ENCODE measurements around the gene SPOCK3. TPM values are rescaled to one million over a fixed set of nuclear protein-coding genes. Genes with fewer than 3 reads are reported as not detected.

Gene SPOCK3
- total RNA-seq, 2 experiments from 2014 or later: not detected

DNA sequence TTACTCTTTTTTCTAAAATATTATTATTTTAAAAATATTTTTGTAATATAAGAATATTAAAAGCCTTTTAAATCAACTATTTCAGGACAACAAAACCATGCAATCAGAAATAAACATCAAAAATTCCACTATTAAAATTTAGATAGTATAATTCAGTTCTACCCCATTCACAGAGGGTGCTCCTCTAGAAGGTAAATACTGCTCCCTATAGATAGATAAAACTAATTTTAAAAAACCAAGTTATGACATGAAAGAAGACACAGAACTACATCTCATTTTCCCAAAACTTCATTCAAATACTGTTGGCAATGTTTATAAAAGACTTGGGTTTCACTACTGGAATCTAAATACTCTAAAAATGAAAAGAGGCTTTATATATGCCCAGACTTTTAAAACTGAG lies 219.3 kb downstream of the SPOCK3 start:
- no peak overlapping the region for H3K4me2 ChIP-seq (ENCODE audit: low read length)
- no peaks in the 10 kb centered on the region for H3K4me1 ChIP-seq (ENCODE audit: insufficient read depth, low read length, poor library complexity, severe bottlenecking)
- ChIA-PET CTCF (ENCODE audit: unreplicated experiment) (no interaction called here), POLR2A (interaction anchor here (0.7 kb wide), 1 partner anchor 896 kb away, joined by 3 read pairs; no protein-coding TSS in a partner anchor)
- H2AFZ ChIP-seq (ENCODE audit: low read length): no peak overlapping the region
- H3K79me2 ChIP-seq (ENCODE audit: insufficient read depth, low read depth, low read length): no peaks in the 10 kb centered on the region
- no peak for TF ChIP-seq EZH2phosphoT487 (IDR thresholded peaks at IDR 0.05; ENCODE audit: borderline replicate concordance, low read depth, low read length)
- TF ChIP-seq, protein P1, sequence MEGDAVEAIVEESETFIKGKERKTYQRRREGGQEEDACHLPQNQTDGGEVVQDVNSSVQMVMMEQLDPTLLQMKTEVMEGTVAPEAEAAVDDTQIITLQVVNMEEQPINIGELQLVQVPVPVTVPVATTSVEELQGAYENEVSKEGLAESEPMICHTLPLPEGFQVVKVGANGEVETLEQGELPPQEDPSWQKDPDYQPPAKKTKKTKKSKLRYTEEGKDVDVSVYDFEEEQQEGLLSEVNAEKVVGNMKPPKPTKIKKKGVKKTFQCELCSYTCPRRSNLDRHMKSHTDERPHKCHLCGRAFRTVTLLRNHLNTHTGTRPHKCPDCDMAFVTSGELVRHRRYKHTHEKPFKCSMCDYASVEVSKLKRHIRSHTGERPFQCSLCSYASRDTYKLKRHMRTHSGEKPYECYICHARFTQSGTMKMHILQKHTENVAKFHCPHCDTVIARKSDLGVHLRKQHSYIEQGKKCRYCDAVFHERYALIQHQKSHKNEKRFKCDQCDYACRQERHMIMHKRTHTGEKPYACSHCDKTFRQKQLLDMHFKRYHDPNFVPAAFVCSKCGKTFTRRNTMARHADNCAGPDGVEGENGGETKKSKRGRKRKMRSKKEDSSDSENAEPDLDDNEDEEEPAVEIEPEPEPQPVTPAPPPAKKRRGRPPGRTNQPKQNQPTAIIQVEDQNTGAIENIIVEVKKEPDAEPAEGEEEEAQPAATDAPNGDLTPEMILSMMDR (conservative IDR thresholded peaks at IDR 0.05; ENCODE audit: low read length): no peak
- no peak for DNase-seq (ENCODE audit: low spot score)
- no peaks in the 10 kb centered on the region for H4K20me1 ChIP-seq (ENCODE audit: insufficient read depth, low read length)
- no TSS peak for BruUV-seq (replicated peaks)
- H3K9me3 ChIP-seq (ENCODE audit: low read length): no peaks in the 10 kb centered on the region
- intact Hi-C loops (cut with micrococcal nuclease; ENCODE audit: unreplicated experiment): no loop called here
- H3K36me3 ChIP-seq (ENCODE audit: insufficient read depth, low read length): no peaks in the 10 kb centered on the region
- H3K9me2 ChIP-seq (ENCODE audit: insufficient read depth, low read length): no peaks in the 10 kb centered on the region
- no peak overlapping the region for H3K27ac ChIP-seq (ENCODE audit: low read depth, low read length, poor library complexity, severe bottlenecking)
- no peak overlapping the region for H3K4me3 ChIP-seq (ENCODE audit: low read depth, low read length, poor library complexity, severe bottlenecking)

DNA sequence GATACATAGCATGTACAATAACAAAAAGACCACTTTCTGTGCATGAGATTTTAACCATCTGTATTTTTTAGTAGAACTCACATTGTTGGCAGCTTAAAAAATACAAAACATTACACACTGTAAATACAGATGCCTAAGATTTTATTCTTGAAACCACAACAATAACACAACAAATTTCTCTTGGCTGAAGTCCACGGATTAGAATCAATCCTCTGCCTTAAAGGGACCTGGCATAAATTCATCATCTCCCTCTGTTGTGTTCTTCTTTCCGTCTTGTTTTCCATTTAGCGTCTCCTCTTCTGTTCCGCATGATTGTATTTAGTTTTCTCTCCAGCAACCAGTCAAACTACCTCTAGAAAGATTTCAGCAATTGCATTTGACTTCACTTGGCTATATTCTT lies 231.0 kb downstream of the SPOCK3 start:
- Histone ChIP-seq H3K27ac (ENCODE audit: low read depth, low read length, poor library complexity, severe bottlenecking) (no peak overlapping the region), H4K20me1 (ENCODE audit: insufficient read depth, low read length) (no peaks in the 10 kb centered on the region), H3K4me2 (ENCODE audit: low read length) (no peak overlapping the region), H3K9me2 (ENCODE audit: insufficient read depth, low read length) (no peaks in the 10 kb centered on the region), H3K36me3 (ENCODE audit: insufficient read depth, low read length) (no peaks in the 10 kb centered on the region), H3K79me2 (ENCODE audit: insufficient read depth, low read depth, low read length) (no peaks in the 10 kb centered on the region), H3K9me3 (ENCODE audit: low read length) (no peaks in the 10 kb centered on the region), H3K4me1 (ENCODE audit: insufficient read depth, low read length, poor library complexity, severe bottlenecking) (no peaks in the 10 kb centered on the region), H3K4me3 (ENCODE audit: low read depth, low read length, poor library complexity, severe bottlenecking) (no peak overlapping the region), H2AFZ (ENCODE audit: low read length) (no peak overlapping the region)
- DNase-seq (ENCODE audit: low spot score): no peak
- intact Hi-C loops (cut with micrococcal nuclease; ENCODE audit: unreplicated experiment): no loop called here
- ChIA-PET CTCF (ENCODE audit: unreplicated experiment) (no interaction called here), POLR2A (interaction anchor here (0.8 kb wide), 1 partner anchor 13 kb away, joined by 3 read pairs; no protein-coding TSS in a partner anchor)
- no TSS peak for BruUV-seq (replicated peaks)
- TF ChIP-seq EZH2phosphoT487 (IDR thresholded peaks at IDR 0.05; ENCODE audit: borderline replicate concordance, low read depth, low read length): no peak
- TF ChIP-seq, protein P1 (conservative IDR thresholded peaks at IDR 0.05; ENCODE audit: low read length): no peak

DNA sequence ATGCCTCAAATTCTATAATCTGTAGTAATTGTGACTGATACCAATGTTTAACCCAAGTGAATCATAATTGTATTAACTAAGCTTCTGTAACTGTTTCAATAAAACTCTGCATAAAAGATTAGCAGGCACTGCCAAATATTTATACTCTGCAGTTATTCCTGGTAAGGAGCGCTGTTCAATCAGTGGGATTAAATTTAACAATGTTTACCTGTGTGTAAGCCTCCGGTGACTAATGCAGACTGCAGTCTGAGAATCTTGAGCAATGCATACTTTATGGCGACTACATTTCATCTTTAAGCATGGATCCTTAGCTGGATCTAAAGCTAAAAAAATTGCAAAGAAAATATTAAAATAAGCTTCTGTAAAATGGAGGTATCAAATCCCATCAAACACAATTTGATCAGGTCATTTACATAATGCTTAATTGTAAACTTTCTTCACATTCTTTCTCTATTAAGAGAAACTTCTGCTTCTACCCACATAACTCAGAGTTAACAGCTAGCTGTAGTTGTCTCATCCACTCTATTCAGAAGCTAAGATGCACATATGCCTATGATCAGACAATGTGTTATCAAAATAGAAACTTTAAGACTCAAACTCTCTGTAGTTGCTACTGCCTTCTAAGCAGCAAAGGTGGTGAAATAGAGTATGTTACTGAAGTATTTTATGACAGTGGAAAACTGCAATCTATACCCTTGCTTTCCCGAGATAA lies 234.0 kb downstream of the SPOCK3 start:
- Histone ChIP-seq H3K4me2 (ENCODE audit: low read length) (no peak overlapping the region), H3K27ac (ENCODE audit: low read depth, low read length, poor library complexity, severe bottlenecking) (no peak overlapping the region), H3K9me2 (ENCODE audit: insufficient read depth, low read length) (no peaks in the 10 kb centered on the region), H2AFZ (ENCODE audit: low read length) (no peak overlapping the region), H3K4me3 (ENCODE audit: low read depth, low read length, poor library complexity, severe bottlenecking) (no peak overlapping the region), H3K9me3 (ENCODE audit: low read length) (no peaks in the 10 kb centered on the region), H3K79me2 (ENCODE audit: insufficient read depth, low read depth, low read length) (no peaks in the 10 kb centered on the region), H3K36me3 (ENCODE audit: insufficient read depth, low read length) (no peaks in the 10 kb centered on the region), H4K20me1 (ENCODE audit: insufficient read depth, low read length) (no peaks in the 10 kb centered on the region), H3K4me1 (ENCODE audit: insufficient read depth, low read length, poor library complexity, severe bottlenecking) (no peaks in the 10 kb centered on the region)
- DNase-seq (ENCODE audit: low spot score): no peak
- ChIA-PET CTCF (ENCODE audit: unreplicated experiment) (no interaction called here), POLR2A (no interaction called here)
- TF ChIP-seq EZH2phosphoT487 (IDR thresholded peaks at IDR 0.05; ENCODE audit: borderline replicate concordance, low read depth, low read length): no peak
- TF ChIP-seq, protein P1 (conservative IDR thresholded peaks at IDR 0.05; ENCODE audit: low read length): no peak
- BruUV-seq (replicated peaks): no TSS peak
- intact Hi-C loops (cut with micrococcal nuclease; ENCODE audit: unreplicated experiment): no loop called here
